NCI-H345 treated with DMSO at 0.1 percent for 48 hours (cell line): ENCODE results near the gene ENOX1.

Source experiments
- DNase-seq: peaks from one replicate; lab custom pipeline; 2025; ENCODE audit not compliant: unreplicated experiment; lab: John Stamatoyannopoulos, UW

The ENOX1 gene

GRCh38 chr13:43555667-43556066 lies 231.1 kb downstream of the ENOX1 start:
- no peak for DNase-seq

GRCh38 chr13:43551897-43552456 lies 234.8 kb downstream of the ENOX1 start:
- no peak for DNase-seq

GRCh38 chr13:43546816-43547215 lies 240.0 kb downstream of the ENOX1 start:
- DNase-seq: no peak

- no peak for DNase-seq
Measured at GRCh38 chr13:43546251-43546650, 240.5 kb downstream of the ENOX1 start.

GRCh38 chr13:43545317-43545874 lies 241.4 kb downstream of the ENOX1 start:
- no peak for DNase-seq

- DNase-seq: no peak
Measured at GRCh38 chr13:43544631-43545030, 242.1 kb downstream of the ENOX1 start.

- no peak for DNase-seq
Measured at GRCh38 chr13:43544011-43544410, 242.8 kb downstream of the ENOX1 start.

GRCh38 chr13:43543331-43543730 lies 243.4 kb downstream of the ENOX1 start:
- DNase-seq: no peak

GRCh38 chr13:43537124-43537523 lies 249.6 kb downstream of the ENOX1 start:
- no peak for DNase-seq

- no peak for DNase-seq
Measured at GRCh38 chr13:43529796-43530195, 257.0 kb downstream of the ENOX1 start.

- no peak for DNase-seq
Measured at GRCh38 chr13:43528992-43529391, 257.8 kb downstream of the ENOX1 start.

- no peak for DNase-seq
Measured at GRCh38 chr13:43522788-43523187, 264.0 kb downstream of the ENOX1 start.

GRCh38 chr13:43520351-43520750 lies 266.4 kb downstream of the ENOX1 start:
- DNase-seq: no peak

- no peak for DNase-seq
Measured at GRCh38 chr13:43518833-43519232, 267.9 kb downstream of the ENOX1 start.

GRCh38 chr13:43516401-43516833 lies 270.4 kb downstream of the ENOX1 start:
- DNase-seq: no peak

GRCh38 chr13:43515531-43515930 lies 271.2 kb downstream of the ENOX1 start:
- DNase-seq: no peak

- no peak for DNase-seq
Measured at GRCh38 chr13:43514311-43514710, 272.5 kb downstream of the ENOX1 start.

GRCh38 chr13:43512221-43512620 lies 274.6 kb downstream of the ENOX1 start:
- no peak for DNase-seq

GRCh38 chr13:43510956-43511901 lies 275.5 kb downstream of the ENOX1 start:
- DNase-seq: no peak

GRCh38 chr13:43495732-43496131 lies 291.0 kb downstream of the ENOX1 start:
- DNase-seq: no peak

GRCh38 chr13:43494206-43494605 lies 292.6 kb downstream of the ENOX1 start:
- DNase-seq: no peak

- DNase-seq: no peak
Measured at GRCh38 chr13:43493496-43494000, 293.2 kb downstream of the ENOX1 start.
